MG63 (cell line): ENCODE measurements around the gene ANKS6. TPM values are rescaled to one million over a fixed set of nuclear protein-coding genes. Genes with fewer than 3 reads are reported as not detected.

Source experiments
- DNase-seq: peaks from one replicate; pipeline ENCODE4 v3.0.0-alpha.2; 2020
- H3K27me3 ChIP-seq: fragments of 250-450 bp; sonication (Bioruptor Pico); 2 replicates; pipeline ENCODE4 v1.5.1; 2020; ENCODE audit warnings: mild to moderate bottlenecking, moderate library complexity
- H3K36me3 ChIP-seq: fragments of 250-450 bp; sonication (Bioruptor Pico); 2 replicates; pipeline ENCODE4 v1.5.1; 2020; ENCODE audit warnings: mild to moderate bottlenecking, moderate library complexity
- H3K4me3 ChIP-seq: fragments of 250-450 bp; sonication (Bioruptor Pico); 2 replicates; pipeline ENCODE4 v1.5.1; 2020; ENCODE audit warnings: mild to moderate bottlenecking, moderate library complexity
- H3K9me3 ChIP-seq: fragments of 250-450 bp; sonication (Bioruptor Pico); 2 replicates; pipeline ENCODE4 v1.5.1; 2020; ENCODE audit warnings: mild to moderate bottlenecking, moderate library complexity
- total RNA-seq: library from RNA; depleted of rRNA; stranded (reverse); fragments of >200 nt; shearing (Covaris generic); gene quantifications from 2 replicates; pipeline ENCODE4 v1.2.3, GENCODE V29; 2014; ENCODE audit warnings: low replicate concordance

ANKS6 gene
- total RNA-seq, 1 experiment from 2014 or later: 29.1 TPM

GRCh38 chr9:98767915-98768314, 28.4 kb downstream of the ANKS6 start:
- no peak overlapping the region for H3K4me3 ChIP-seq
- H3K9me3 ChIP-seq: peaks cover 8% of the 10 kb centered on the region
- H3K27me3 ChIP-seq: no peaks in the 10 kb centered on the region
- DNase-seq: no peak
- peaks cover 72% of the 10 kb centered on the region for H3K36me3 ChIP-seq

- Histone ChIP-seq H3K9me3 (peaks cover 8% of the 10 kb centered on the region), H3K36me3 (peaks cover 70% of the 10 kb centered on the region), H3K4me3 (no peak overlapping the region), H3K27me3 (no peaks in the 10 kb centered on the region)
- no peak for DNase-seq
Measured at GRCh38 chr9:98767196-98767595, 29.2 kb downstream of the ANKS6 start.

GRCh38 chr9:98766586-98766985, 29.8 kb downstream of the ANKS6 start:
- no peaks in the 10 kb centered on the region for H3K27me3 ChIP-seq
- DNase-seq: no peak
- peaks cover 66% of the 10 kb centered on the region for H3K36me3 ChIP-seq
- no peak overlapping the region for H3K4me3 ChIP-seq
- peaks cover 8% of the 10 kb centered on the region for H3K9me3 ChIP-seq

- no peak overlapping the region for H3K4me3 ChIP-seq
- no peaks in the 10 kb centered on the region for H3K27me3 ChIP-seq
- H3K36me3 ChIP-seq: peaks cover 52% of the 10 kb centered on the region
- peaks cover 8% of the 10 kb centered on the region for H3K9me3 ChIP-seq
- DNase-seq: no peak
Measured at GRCh38 chr9:98765256-98765655, 31.1 kb downstream of the ANKS6 start.

GRCh38 chr9:98763986-98764745, 32.2 kb downstream of the ANKS6 start:
- peaks cover 53% of the 10 kb centered on the region for H3K36me3 ChIP-seq
- no peak for DNase-seq
- no peak overlapping the region for H3K4me3 ChIP-seq
- H3K9me3 ChIP-seq: peaks cover 8% of the 10 kb centered on the region
- H3K27me3 ChIP-seq: no peaks in the 10 kb centered on the region

- DNase-seq: no peak
- H3K9me3 ChIP-seq: peaks cover 14% of the 10 kb centered on the region
- H3K27me3 ChIP-seq: no peaks in the 10 kb centered on the region
- H3K4me3 ChIP-seq: no peak overlapping the region
- peaks cover 51% of the 10 kb centered on the region for H3K36me3 ChIP-seq
Measured at GRCh38 chr9:98760231-98760630, 36.1 kb downstream of the ANKS6 start.

- Histone ChIP-seq H3K27me3 (no peaks in the 10 kb centered on the region), H3K9me3 (peaks cover 6% of the 10 kb centered on the region), H3K4me3 (no peak overlapping the region), H3K36me3 (peaks cover 32% of the 10 kb centered on the region)
- DNase-seq: no peak
Measured at GRCh38 chr9:98755006-98755618, 41.2 kb downstream of the ANKS6 start.

- Histone ChIP-seq H3K36me3 (peaks cover 9% of the 10 kb centered on the region; the same call in 1 of the 2 replicates), H3K27me3 (no peaks in the 10 kb centered on the region), H3K9me3 (no peaks in the 10 kb centered on the region), H3K4me3 (no peak overlapping the region)
- no peak for DNase-seq
Measured at GRCh38 chr9:98751210-98751609, 45.1 kb downstream of the ANKS6 start.

- H3K27me3 ChIP-seq: no peaks in the 10 kb centered on the region
Measured at GRCh38 chr9:98750364-98751060, 45.8 kb downstream of the ANKS6 start.

GRCh38 chr9:98747476-98747875, 48.9 kb downstream of the ANKS6 start:
- Histone ChIP-seq H3K4me3 (no peak overlapping the region), H3K36me3 (peaks cover 9% of the 10 kb centered on the region), H3K27me3 (no peaks in the 10 kb centered on the region), H3K9me3 (no peaks in the 10 kb centered on the region)
- no peak for DNase-seq

More at GRCh38 chr9:98750364-98751060, 45.8 kb downstream of the ANKS6 start:
- peaks cover 7% of the 10 kb centered on the region; the same call in 1 of the 2 replicates for H3K36me3 ChIP-seq
- H3K4me3 ChIP-seq: no peak overlapping the region
- no peaks in the 10 kb centered on the region for H3K9me3 ChIP-seq
- DNase-seq: no peak

- peaks cover 9% of the 10 kb centered on the region for H3K36me3 ChIP-seq
- H3K27me3 ChIP-seq: no peaks in the 10 kb centered on the region
- no peak for DNase-seq
- H3K9me3 ChIP-seq: no peaks in the 10 kb centered on the region
- no peak overlapping the region for H3K4me3 ChIP-seq
Measured at GRCh38 chr9:98745470-98745869, 50.9 kb downstream of the ANKS6 start.

GRCh38 chr9:98743818-98744611, 52.3 kb downstream of the ANKS6 start:
- no peak overlapping the region for H3K4me3 ChIP-seq
- no peak for DNase-seq
- H3K36me3 ChIP-seq: peaks cover 12% of the 10 kb centered on the region
- H3K27me3 ChIP-seq: no peaks in the 10 kb centered on the region
- no peaks in the 10 kb centered on the region for H3K9me3 ChIP-seq

- no peak overlapping the region for H3K4me3 ChIP-seq
- peaks cover 16% of the 10 kb centered on the region for H3K36me3 ChIP-seq
- H3K9me3 ChIP-seq: no peaks in the 10 kb centered on the region
- no peak for DNase-seq
- H3K27me3 ChIP-seq: no peaks in the 10 kb centered on the region
Measured at GRCh38 chr9:98743329-98743728, 53.0 kb downstream of the ANKS6 start.

- Histone ChIP-seq H3K4me3 (no peak overlapping the region), H3K36me3 (peaks cover 16% of the 10 kb centered on the region), H3K9me3 (no peaks in the 10 kb centered on the region), H3K27me3 (no peaks in the 10 kb centered on the region)
- DNase-seq: no peak
Measured at GRCh38 chr9:98742325-98743280, 53.8 kb downstream of the ANKS6 start.

- H3K9me3 ChIP-seq: no peaks in the 10 kb centered on the region
- no peak overlapping the region for H3K4me3 ChIP-seq
- no peaks in the 10 kb centered on the region for H3K27me3 ChIP-seq
- DNase-seq: no peak
- H3K36me3 ChIP-seq: peaks cover 12% of the 10 kb centered on the region
Measured at GRCh38 chr9:98740226-98740881, 56.0 kb downstream of the ANKS6 start.
